ENCODE results near the gene S100A2. TPM values are rescaled to one million over a fixed set of nuclear protein-coding genes. Genes with fewer than 3 reads are reported as not detected.

Gene S100A2
- total and polyA plus RNA-seq, 2 experiments from 2014 or later = 0.66 to 0.89 TPM

DNA sequence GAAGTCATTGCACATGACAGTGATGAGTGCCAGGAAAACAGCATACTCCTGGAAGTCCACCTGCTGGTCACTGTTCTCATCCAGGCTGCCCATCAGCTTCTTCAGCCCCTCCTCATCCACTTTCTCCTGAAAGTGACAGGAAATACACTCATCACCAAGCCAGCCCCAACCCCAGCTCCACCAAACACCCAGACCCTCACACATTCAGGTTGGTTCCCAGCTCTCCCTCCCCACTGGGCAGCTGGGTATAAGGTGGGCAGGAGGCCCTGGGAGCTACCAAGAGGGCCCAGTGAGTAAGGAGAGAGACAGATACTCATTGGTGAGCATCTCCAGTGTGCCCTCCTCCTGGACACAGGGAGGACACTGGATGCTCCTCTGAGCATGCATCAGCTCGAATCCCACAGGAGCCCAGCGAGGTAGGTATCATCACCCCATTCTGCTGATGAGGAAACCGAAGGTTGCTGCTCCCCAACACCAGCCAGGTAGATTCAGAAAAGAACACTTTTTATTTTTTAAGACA is 4.1 kb downstream of the S100A2 start:
- H3K4me2 ChIP-seq = no peak overlapping the region
- H3K4me3 Mint-ChIP-seq = no peak overlapping the region
- no peak for TF ChIP-seq STAT1 (IDR thresholded peaks at IDR 0.05; ENCODE audit: unreplicated experiment)
- no peak for TF ChIP-seq EZH2 (IDR thresholded peaks at IDR 0.05; ENCODE audit: low read depth, unreplicated experiment)
- TF ChIP-seq JUNB (IDR thresholded peaks at IDR 0.05; ENCODE audit: unreplicated experiment) = no peak

DNA sequence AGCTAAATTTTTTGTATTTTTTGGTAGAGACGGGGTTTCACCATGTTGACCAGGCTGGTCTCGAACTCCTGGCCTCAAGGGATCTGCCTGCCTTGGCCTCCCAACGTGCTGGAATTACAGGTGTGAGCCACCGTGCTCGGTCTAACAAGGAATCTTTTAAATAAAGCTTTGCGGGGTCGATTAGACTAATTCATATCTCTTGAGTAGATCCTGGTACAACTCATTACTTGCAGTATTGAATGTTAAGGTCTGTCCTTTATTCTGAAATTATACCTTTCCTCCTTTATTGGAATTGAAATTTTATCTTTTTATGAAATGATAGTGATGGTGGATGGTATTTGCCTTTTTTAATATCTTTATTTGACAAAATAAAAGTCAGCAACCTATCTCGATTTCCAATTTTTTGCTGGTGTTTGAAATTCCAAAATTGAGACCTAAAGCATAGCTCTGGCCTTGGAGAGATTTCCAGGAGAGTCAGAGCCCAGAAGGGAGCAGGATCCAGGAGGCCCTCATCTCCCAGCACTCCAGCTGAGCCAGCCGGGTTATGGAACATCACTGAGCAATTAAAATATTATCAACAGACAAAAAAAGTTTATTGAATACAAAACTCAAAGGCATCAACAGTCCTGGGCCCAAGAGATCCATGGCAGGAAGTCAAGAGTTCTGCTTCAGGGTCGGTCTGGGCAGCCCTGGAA is 4.7 kb downstream of the S100A2 start:
- H3K4me1 Mint-ChIP-seq = peaks cover 8% of the 10 kb centered on the region
- Histone ChIP-seq H3K4me2 (no peak overlapping the region), H3K4me1 (ENCODE audit: insufficient read depth) (no peaks in the 10 kb centered on the region), H3K27me3 (ENCODE audit: insufficient read depth) (no peaks in the 10 kb centered on the region), H3K4me3 (no peak overlapping the region), H3K79me2 (replicated peaks; ENCODE audit: insufficient read depth) (no peaks in the 10 kb centered on the region), H2AFZ (no peak overlapping the region), H3K27ac (ENCODE audit: low read depth) (no peak overlapping the region), H4K20me1 (replicated peaks; ENCODE audit: insufficient read depth) (no peaks in the 10 kb centered on the region), H3F3A (replicated peaks; ENCODE audit: low read depth) (no peaks in the 10 kb centered on the region), H3K36me3 (ENCODE audit: insufficient read depth) (no peaks in the 10 kb centered on the region), H3K9me2 (ENCODE audit: insufficient read depth) (no peaks in the 10 kb centered on the region)
- H3K4me3 Mint-ChIP-seq = no peak overlapping the region
- H3K36me3 Mint-ChIP-seq (ENCODE audit: low read depth) = no peaks in the 10 kb centered on the region
- ATAC-seq (no peak), DNase-seq (ENCODE audit: low spot score) (no peak)
- H3K27me3 Mint-ChIP-seq (ENCODE audit: insufficient read depth, low read depth, poor library complexity) = peaks cover 3% of the 10 kb centered on the region
- H3K9me3 Mint-ChIP-seq = no peaks in the 10 kb centered on the region
- no peak overlapping the region for H3K27ac Mint-ChIP-seq
- TF ChIP-seq, protein P1, sequence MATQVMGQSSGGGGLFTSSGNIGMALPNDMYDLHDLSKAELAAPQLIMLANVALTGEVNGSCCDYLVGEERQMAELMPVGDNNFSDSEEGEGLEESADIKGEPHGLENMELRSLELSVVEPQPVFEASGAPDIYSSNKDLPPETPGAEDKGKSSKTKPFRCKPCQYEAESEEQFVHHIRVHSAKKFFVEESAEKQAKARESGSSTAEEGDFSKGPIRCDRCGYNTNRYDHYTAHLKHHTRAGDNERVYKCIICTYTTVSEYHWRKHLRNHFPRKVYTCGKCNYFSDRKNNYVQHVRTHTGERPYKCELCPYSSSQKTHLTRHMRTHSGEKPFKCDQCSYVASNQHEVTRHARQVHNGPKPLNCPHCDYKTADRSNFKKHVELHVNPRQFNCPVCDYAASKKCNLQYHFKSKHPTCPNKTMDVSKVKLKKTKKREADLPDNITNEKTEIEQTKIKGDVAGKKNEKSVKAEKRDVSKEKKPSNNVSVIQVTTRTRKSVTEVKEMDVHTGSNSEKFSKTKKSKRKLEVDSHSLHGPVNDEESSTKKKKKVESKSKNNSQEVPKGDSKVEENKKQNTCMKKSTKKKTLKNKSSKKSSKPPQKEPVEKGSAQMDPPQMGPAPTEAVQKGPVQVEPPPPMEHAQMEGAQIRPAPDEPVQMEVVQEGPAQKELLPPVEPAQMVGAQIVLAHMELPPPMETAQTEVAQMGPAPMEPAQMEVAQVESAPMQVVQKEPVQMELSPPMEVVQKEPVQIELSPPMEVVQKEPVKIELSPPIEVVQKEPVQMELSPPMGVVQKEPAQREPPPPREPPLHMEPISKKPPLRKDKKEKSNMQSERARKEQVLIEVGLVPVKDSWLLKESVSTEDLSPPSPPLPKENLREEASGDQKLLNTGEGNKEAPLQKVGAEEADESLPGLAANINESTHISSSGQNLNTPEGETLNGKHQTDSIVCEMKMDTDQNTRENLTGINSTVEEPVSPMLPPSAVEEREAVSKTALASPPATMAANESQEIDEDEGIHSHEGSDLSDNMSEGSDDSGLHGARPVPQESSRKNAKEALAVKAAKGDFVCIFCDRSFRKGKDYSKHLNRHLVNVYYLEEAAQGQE (IDR thresholded peaks at IDR 0.05; ENCODE audit: unreplicated experiment) = no peak
- TF ChIP-seq ZNF331 (CRISPR knock-in tag; IDR thresholded peaks at IDR 0.05; ENCODE audit: low read depth) (no peak), NANOG (IDR thresholded peaks at IDR 0.05; ENCODE audit: borderline replicate concordance) (no peak), CREB1 (CRISPR knock-in tag; IDR thresholded peaks at IDR 0.05; ENCODE audit: low read depth) (no peak), ZNF114 (CRISPR knock-in tag; IDR thresholded peaks at IDR 0.05) (no peak), EZH2phosphoT487 (IDR thresholded peaks at IDR 0.05; ENCODE audit: unreplicated experiment) (no peak), JUNB (IDR thresholded peaks at IDR 0.05; ENCODE audit: unreplicated experiment) (no peak), STAT1 (IDR thresholded peaks at IDR 0.05; ENCODE audit: unreplicated experiment) (no peak), POLR2AphosphoS5 (IDR thresholded peaks at IDR 0.05; ENCODE audit: low read depth) (no peak), EZH2 (IDR thresholded peaks at IDR 0.05; ENCODE audit: low read depth, unreplicated experiment) (no peak)
- TF ChIP-seq, protein P2, sequence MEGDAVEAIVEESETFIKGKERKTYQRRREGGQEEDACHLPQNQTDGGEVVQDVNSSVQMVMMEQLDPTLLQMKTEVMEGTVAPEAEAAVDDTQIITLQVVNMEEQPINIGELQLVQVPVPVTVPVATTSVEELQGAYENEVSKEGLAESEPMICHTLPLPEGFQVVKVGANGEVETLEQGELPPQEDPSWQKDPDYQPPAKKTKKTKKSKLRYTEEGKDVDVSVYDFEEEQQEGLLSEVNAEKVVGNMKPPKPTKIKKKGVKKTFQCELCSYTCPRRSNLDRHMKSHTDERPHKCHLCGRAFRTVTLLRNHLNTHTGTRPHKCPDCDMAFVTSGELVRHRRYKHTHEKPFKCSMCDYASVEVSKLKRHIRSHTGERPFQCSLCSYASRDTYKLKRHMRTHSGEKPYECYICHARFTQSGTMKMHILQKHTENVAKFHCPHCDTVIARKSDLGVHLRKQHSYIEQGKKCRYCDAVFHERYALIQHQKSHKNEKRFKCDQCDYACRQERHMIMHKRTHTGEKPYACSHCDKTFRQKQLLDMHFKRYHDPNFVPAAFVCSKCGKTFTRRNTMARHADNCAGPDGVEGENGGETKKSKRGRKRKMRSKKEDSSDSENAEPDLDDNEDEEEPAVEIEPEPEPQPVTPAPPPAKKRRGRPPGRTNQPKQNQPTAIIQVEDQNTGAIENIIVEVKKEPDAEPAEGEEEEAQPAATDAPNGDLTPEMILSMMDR (conservative IDR thresholded peaks at IDR 0.05; ENCODE audit: low read depth in 2 of 2) = no peak

More for the DNA sequence above, 4.1 kb downstream of the S100A2 start:
- Histone ChIP-seq H3F3A (replicated peaks; ENCODE audit: low read depth) (no peaks in the 10 kb centered on the region; the same call in 1 of the 2 replicates), H3K36me3 (ENCODE audit: insufficient read depth) (no peaks in the 10 kb centered on the region), H3K4me1 (ENCODE audit: insufficient read depth) (peaks cover 3% of the 10 kb centered on the region; the same call in 1 of the 2 replicates), H3K4me3 (no peak overlapping the region), H2AFZ (no peak overlapping the region), H3K27me3 (ENCODE audit: insufficient read depth) (no peaks in the 10 kb centered on the region), H3K27ac (ENCODE audit: low read depth) (no peak overlapping the region), H3K9me2 (ENCODE audit: insufficient read depth) (no peaks in the 10 kb centered on the region), H3K79me2 (replicated peaks; ENCODE audit: insufficient read depth) (no peaks in the 10 kb centered on the region), H4K20me1 (replicated peaks; ENCODE audit: insufficient read depth) (no peaks in the 10 kb centered on the region)
- no peak for ATAC-seq
- Mint-ChIP-seq H3K36me3 (ENCODE audit: low read depth) (no peaks in the 10 kb centered on the region), H3K4me1 (peaks cover 12% of the 10 kb centered on the region), H3K27me3 (ENCODE audit: insufficient read depth, low read depth, poor library complexity) (peaks cover 4% of the 10 kb centered on the region), H3K9me3 (no peaks in the 10 kb centered on the region), H3K27ac (no peak overlapping the region)
- no peak for DNase-seq (ENCODE audit: low spot score)

Measured in GM23338 (cell line).